Neural progenitor cell (in vitro differentiated cells): ENCODE data around the gene GALR2. TPM values are rescaled to one million over a fixed set of nuclear protein-coding genes. Genes with fewer than 3 reads are reported as not detected.
A peak's percentile ranks its signal among the peaks of the same experiment; 100 is the strongest.

Experiments used
- DNase-seq: peaks from one replicate; pipeline ENCODE4 v3.0.0-alpha.2; 2016; ENCODE audit warnings: low spot score
- H2AFZ ChIP-seq: fragments of 200-600 bp; sonication (generic); replicated peaks from 2 replicates; pipeline ENCODE4 v1.6.1; 2016; ENCODE audit warnings: antibody characterized with exemption
- H3F3A ChIP-seq: fragments of 200-600 bp; sonication (generic); 2 replicates; pipeline ENCODE4 v1.6.1; 2016; ENCODE audit warnings: antibody characterized with exemption, low read depth
- H3K27ac ChIP-seq: fragments of 200-600 bp; sonication (generic); 2 replicates; pipeline ENCODE4 v1.5.1; 2016; ENCODE audit warnings: mild to moderate bottlenecking
- H3K27me3 ChIP-seq: fragments of 200-600 bp; sonication (generic); 2 replicates; pipeline ENCODE4 v1.6.1; 2016; ENCODE audit warnings: mild to moderate bottlenecking, moderate library complexity
- H3K36me3 ChIP-seq: fragments of 200-600 bp; sonication (generic); 2 replicates; pipeline ENCODE4 v1.5.1; 2016
- H3K4me1 ChIP-seq: fragments of 200-600 bp; sonication (generic); 2 replicates; pipeline ENCODE4 v1.6.1; 2016; ENCODE audit warnings: mixed run types
- H3K4me2 ChIP-seq: fragments of 200-600 bp; sonication (generic); 2 replicates; pipeline ENCODE4 v1.6.1; 2016
- H3K4me3 ChIP-seq: fragments of 200-600 bp; sonication (generic); 2 replicates; pipeline ENCODE4 v1.5.1; 2016
- H3K79me2 ChIP-seq: fragments of 200-600 bp; sonication (generic); 2 replicates; pipeline ENCODE4 v1.6.1; 2016; ENCODE audit warnings: low read depth
- H3K9ac ChIP-seq: fragments of 200-600 bp; sonication (generic); 2 replicates; pipeline ENCODE4 v1.6.1; 2016
- H3K9me3 ChIP-seq: fragments of 200-600 bp; sonication (generic); 2 replicates; pipeline ENCODE4 v1.5.1; 2016; ENCODE audit warnings: low read depth
- H4K20me1 ChIP-seq: fragments of 200-600 bp; sonication (generic); 2 replicates; pipeline ENCODE4 v1.6.1; 2016; ENCODE audit warnings: low read depth
- H3K27ac Mint-ChIP-seq: 3 replicates; pipeline ENCODE4 v1.8.0; 2021; ENCODE audit warnings: mixed read lengths
- H3K27me3 Mint-ChIP-seq: 2 replicates; pipeline ENCODE4 v1.8.0; 2022; ENCODE audit warnings: low read depth, mild to moderate bottlenecking, inconsistent platforms, moderate library complexity, mixed read lengths; ENCODE audit not compliant: insufficient read depth
- H3K36me3 Mint-ChIP-seq: 3 replicates; pipeline ENCODE4 v1.8.0; 2021; ENCODE audit warnings: mixed read lengths
- H3K4me1 Mint-ChIP-seq: 3 replicates; pipeline ENCODE4 v1.8.0; 2021; ENCODE audit warnings: mixed read lengths
- H3K4me3 Mint-ChIP-seq: 3 replicates; pipeline ENCODE4 v1.8.0; 2021; ENCODE audit warnings: mild to moderate bottlenecking, moderate library complexity, mixed read lengths
- H3K9me3 Mint-ChIP-seq: 3 replicates; pipeline ENCODE4 v1.8.0; 2020; ENCODE audit warnings: mixed read lengths
- CTCF ChIP-seq: fragments of 200-600 bp; sonication (generic); IDR thresholded peaks from 2 replicates; pipeline ENCODE4 v1.5.1; 2017; ENCODE audit warnings: antibody characterized with exemption, mild to moderate bottlenecking
- EZH2 ChIP-seq: fragments of 200-600 bp; sonication (generic); IDR thresholded peaks from 2 replicates; pipeline ENCODE4 v1.6.1; 2017; ENCODE audit warnings: antibody characterized with exemption, mild to moderate bottlenecking, moderate library complexity
- EZH2phosphoT487 ChIP-seq: fragments of 200-600 bp; sonication (generic); IDR thresholded peaks from 2 replicates; pipeline ENCODE4 v1.6.1; 2017; ENCODE audit warnings: antibody characterized with exemption
- total RNA-seq: library from RNA; depleted of rRNA; stranded (reverse); fragments of >200 nt; gene quantifications from 2 replicates; pipeline ENCODE4 v1.2.3, GENCODE V29; 2015; ENCODE audit warnings: low replicate concordance

Gene GALR2
- total RNA-seq, 1 donor from 2014 or later = not detected

GRCh38 chr17:76075364-76076145 is 974 bp downstream of the GALR2 start:
- DNase-seq = peak; percentile 85
- H3K27ac Mint-ChIP-seq = no peak overlapping the region
- H3K4me1 ChIP-seq = peaks cover 51% of the 10 kb centered on the region
- H3K4me3 ChIP-seq = peak overlapping the region; percentile 52
- H3K9me3 ChIP-seq = no peaks in the 10 kb centered on the region
- H3K9me3 Mint-ChIP-seq = no peaks in the 10 kb centered on the region
- H3K9ac ChIP-seq = no peak overlapping the region
- H3K79me2 ChIP-seq = peaks cover 16% of the 10 kb centered on the region
- peak overlapping the region; percentile 86 for H2AFZ ChIP-seq
- H4K20me1 ChIP-seq = peaks cover 58% of the 10 kb centered on the region
- H3K36me3 ChIP-seq = no peaks in the 10 kb centered on the region
- H3K27me3 Mint-ChIP-seq = peaks cover 61% of the 10 kb centered on the region
- TF ChIP-seq EZH2phosphoT487 (peak; percentile 9), EZH2 (no peak), CTCF (peak; percentile 54)
- H3K4me1 Mint-ChIP-seq = peaks cover 29% of the 10 kb centered on the region
- peak overlapping the region; percentile 80 for H3K4me3 Mint-ChIP-seq
- H3K27ac ChIP-seq = no peak overlapping the region
- H3F3A ChIP-seq = peaks cover 24% of the 10 kb centered on the region
- H3K36me3 Mint-ChIP-seq = no peaks in the 10 kb centered on the region
- peaks cover 78% of the 10 kb centered on the region for H3K27me3 ChIP-seq
- H3K4me2 ChIP-seq = peak overlapping the region; percentile 91

GRCh38 chr17:76076146-76076764 is 1.7 kb downstream of the GALR2 start:
- H3K9me3 ChIP-seq = no peaks in the 10 kb centered on the region
- H3K36me3 ChIP-seq = no peaks in the 10 kb centered on the region
- no peak overlapping the region for H2AFZ ChIP-seq
- peaks cover 28% of the 10 kb centered on the region for H3K4me1 Mint-ChIP-seq
- DNase-seq = peak; percentile 39
- H3K4me2 ChIP-seq = peak overlapping the region; percentile 91
- peaks cover 67% of the 10 kb centered on the region for H3K27me3 Mint-ChIP-seq
- peaks cover 30% of the 10 kb centered on the region for H3F3A ChIP-seq
- H3K36me3 Mint-ChIP-seq = no peaks in the 10 kb centered on the region
- peaks cover 9% of the 10 kb centered on the region for H3K79me2 ChIP-seq
- TF ChIP-seq EZH2 (no peak), CTCF (no peak), EZH2phosphoT487 (no peak)
- H3K9ac ChIP-seq = no peak overlapping the region
- no peak overlapping the region for H3K27ac Mint-ChIP-seq
- no peak overlapping the region for H3K27ac ChIP-seq
- H3K9me3 Mint-ChIP-seq = no peaks in the 10 kb centered on the region
- peaks cover 47% of the 10 kb centered on the region for H3K4me1 ChIP-seq
- H3K27me3 ChIP-seq = peaks cover 80% of the 10 kb centered on the region
- peaks cover 51% of the 10 kb centered on the region for H4K20me1 ChIP-seq
- peak overlapping the region; percentile 52 for H3K4me3 ChIP-seq
- H3K4me3 Mint-ChIP-seq = peak overlapping the region; percentile 48

GRCh38 chr17:76076765-76077583 is 2.4 kb downstream of the GALR2 start:
- Mint-ChIP-seq H3K27ac (no peak overlapping the region), H3K4me3 (peak overlapping the region; percentile 66), H3K36me3 (no peaks in the 10 kb centered on the region), H3K9me3 (no peaks in the 10 kb centered on the region), H3K4me1 (peaks cover 21% of the 10 kb centered on the region), H3K27me3 (peaks cover 67% of the 10 kb centered on the region)
- Histone ChIP-seq H3K27me3 (peaks cover 80% of the 10 kb centered on the region), H3K4me2 (peak overlapping the region; percentile 91), H3K4me3 (peak overlapping the region; percentile 52), H3K9ac (no peak overlapping the region), H3K79me2 (peaks cover 2% of the 10 kb centered on the region), H3K27ac (no peak overlapping the region), H4K20me1 (peaks cover 44% of the 10 kb centered on the region), H3K9me3 (no peaks in the 10 kb centered on the region), H3K36me3 (no peaks in the 10 kb centered on the region), H3K4me1 (peaks cover 44% of the 10 kb centered on the region), H2AFZ (no peak overlapping the region), H3F3A (peaks cover 35% of the 10 kb centered on the region)
- TF ChIP-seq EZH2 (peak; percentile 95), CTCF (no peak), EZH2phosphoT487 (peak; percentile 92)
- peak; percentile 54 for DNase-seq
